Measurements from ENCODE around the gene ELOF1.

DNA sequence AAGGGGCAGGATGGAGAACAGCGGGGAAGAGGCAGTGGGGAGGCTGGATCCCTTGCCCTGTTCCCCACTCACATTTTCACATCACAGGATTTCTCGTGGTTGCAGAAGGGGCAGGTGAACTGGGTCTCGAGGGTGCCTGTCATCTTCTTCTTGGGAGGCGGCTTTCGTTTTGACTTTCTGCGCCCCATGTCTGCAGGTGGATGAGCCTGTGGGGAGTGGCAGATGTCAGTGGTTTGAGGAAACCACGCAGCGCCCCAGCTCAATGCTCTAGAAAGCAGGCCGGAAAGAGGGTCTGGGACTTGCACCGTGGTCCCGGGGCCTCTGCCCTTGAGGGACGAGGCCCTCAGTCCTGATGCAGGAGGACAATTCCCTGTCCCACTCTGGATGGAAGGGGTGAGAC is 4.9 kb downstream of the ELOF1 start:
- TF ChIP-seq, protein P1, sequence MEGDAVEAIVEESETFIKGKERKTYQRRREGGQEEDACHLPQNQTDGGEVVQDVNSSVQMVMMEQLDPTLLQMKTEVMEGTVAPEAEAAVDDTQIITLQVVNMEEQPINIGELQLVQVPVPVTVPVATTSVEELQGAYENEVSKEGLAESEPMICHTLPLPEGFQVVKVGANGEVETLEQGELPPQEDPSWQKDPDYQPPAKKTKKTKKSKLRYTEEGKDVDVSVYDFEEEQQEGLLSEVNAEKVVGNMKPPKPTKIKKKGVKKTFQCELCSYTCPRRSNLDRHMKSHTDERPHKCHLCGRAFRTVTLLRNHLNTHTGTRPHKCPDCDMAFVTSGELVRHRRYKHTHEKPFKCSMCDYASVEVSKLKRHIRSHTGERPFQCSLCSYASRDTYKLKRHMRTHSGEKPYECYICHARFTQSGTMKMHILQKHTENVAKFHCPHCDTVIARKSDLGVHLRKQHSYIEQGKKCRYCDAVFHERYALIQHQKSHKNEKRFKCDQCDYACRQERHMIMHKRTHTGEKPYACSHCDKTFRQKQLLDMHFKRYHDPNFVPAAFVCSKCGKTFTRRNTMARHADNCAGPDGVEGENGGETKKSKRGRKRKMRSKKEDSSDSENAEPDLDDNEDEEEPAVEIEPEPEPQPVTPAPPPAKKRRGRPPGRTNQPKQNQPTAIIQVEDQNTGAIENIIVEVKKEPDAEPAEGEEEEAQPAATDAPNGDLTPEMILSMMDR (IDR thresholded peaks at IDR 0.05; ENCODE audit: borderline replicate concordance, extremely low read depth, low read length, poor library complexity, severe bottlenecking) = no peak
- no peak for TF ChIP-seq EZH2 (IDR thresholded peaks at IDR 0.05; ENCODE audit: borderline replicate concordance, low read depth, low read length, severe bottlenecking)

Measured in DND-41 (cell line).